ENCODE results near the gene PPARA.

PPARA gene

GRCh38 chr22:46159212-46159611 lies 8.9 kb downstream of the PPARA start:
- Histone ChIP-seq H3K9me3 (replicated peaks in 1 of 2; ENCODE audit: control insufficient read depth in 2 of 2, insufficient read depth in 1 of 2, low read depth in 1 of 2, low read length in 2 of 2) (no peaks in the 10 kb centered on the region), H3K23ac (ENCODE audit: low read depth, low read length, poor library complexity) (no peak overlapping the region), H3K27ac (replicated peaks; ENCODE audit: low read length) (no peak overlapping the region), H3K36me3 (replicated peaks in 1 of 2; ENCODE audit: control insufficient read depth in 2 of 2, insufficient read depth in 2 of 2, low read length in 2 of 2) (no peaks in the 10 kb centered on the region), H3K4me3 (ENCODE audit: low read length in 2 of 2) (no peak overlapping the region), H2AK5ac (ENCODE audit: low read depth, low read length) (no peak overlapping the region), H4K8ac (ENCODE audit: low read depth, low read length) (no peak overlapping the region), H3K4me1 (ENCODE audit: control insufficient read depth in 2 of 2, insufficient read depth in 1 of 2, low read depth in 1 of 2, low read length in 2 of 2) (no peaks in the 10 kb centered on the region), H3K27me3 (ENCODE audit: control insufficient read depth in 3 of 3, insufficient read depth in 3 of 3, low read depth in 1 of 3, low read length in 3 of 3) (no peaks in the 10 kb centered on the region), H3K9ac (ENCODE audit: low read depth, low read length, poor library complexity) (no peak overlapping the region), H4K91ac (ENCODE audit: low read depth, low read length, poor library complexity) (no peak overlapping the region), H2BK5ac (ENCODE audit: low read length) (no peak overlapping the region), H2BK12ac (ENCODE audit: low read length) (no peak overlapping the region), H3K14ac (ENCODE audit: low read length) (no peak overlapping the region), H3K4ac (ENCODE audit: low read length) (no peak overlapping the region), H3K4me2 (ENCODE audit: insufficient read depth, low read length, poor library complexity, severe bottlenecking) (no peak overlapping the region), H3K18ac (ENCODE audit: low read length) (no peak overlapping the region), H3K79me1 (ENCODE audit: low read depth, low read length) (no peaks in the 10 kb centered on the region), H2AFZ (ENCODE audit: low read length) (no peak overlapping the region), H2BK15ac (ENCODE audit: low read length) (no peak overlapping the region), H2BK120ac (ENCODE audit: low read depth, low read length) (no peak overlapping the region)
- no CpG with 5 or more reads among the region's 7 CpGs for whole genome bisulfite sequencing, 2 donors (ENCODE audit: extremely low coverage in 2 of 2, insufficient read length in 2 of 2, insufficient replicate concordance in 1 of 2)
- no peak for DNase-seq (ENCODE audit: low spot score)

DNA sequence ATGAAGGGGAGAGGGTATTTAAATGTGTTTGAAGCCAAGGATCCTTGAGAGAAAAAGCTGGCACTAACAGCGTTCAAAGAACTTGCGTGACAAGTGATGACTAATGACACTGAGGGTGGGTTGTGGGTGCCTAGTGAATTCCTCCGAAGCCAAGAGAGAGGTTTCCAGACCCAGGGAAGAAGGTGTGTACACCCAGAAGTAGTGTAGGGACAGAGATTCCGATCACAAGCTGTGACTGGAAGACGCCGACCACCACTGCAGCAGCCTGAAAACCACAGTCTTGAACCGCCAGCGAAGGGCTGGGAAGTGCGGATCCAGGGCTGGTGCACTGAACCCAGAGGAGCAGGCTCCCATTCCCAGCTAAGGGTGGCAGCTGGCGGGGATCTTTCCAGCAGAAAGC lies 9.5 kb downstream of the PPARA start:
- H2BK120ac ChIP-seq (ENCODE audit: low read depth, low read length): no peak overlapping the region
- H2BK15ac ChIP-seq (ENCODE audit: low read length): no peak overlapping the region
- no peak overlapping the region for H3K18ac ChIP-seq (ENCODE audit: low read length)
- H4K91ac ChIP-seq (ENCODE audit: low read depth, low read length, poor library complexity): no peak overlapping the region
- no peak overlapping the region for H3K4ac ChIP-seq (ENCODE audit: low read length)
- H4K8ac ChIP-seq (ENCODE audit: low read depth, low read length): no peak overlapping the region
- no peak overlapping the region for H2BK12ac ChIP-seq (ENCODE audit: low read length)
- H3K79me1 ChIP-seq (ENCODE audit: low read depth, low read length): no peaks in the 10 kb centered on the region
- no peaks in the 10 kb centered on the region for H3K9me3 ChIP-seq (replicated peaks in 1 of 2; ENCODE audit: control insufficient read depth in 2 of 2, insufficient read depth in 1 of 2, low read depth in 1 of 2, low read length in 2 of 2)
- H3K4me2 ChIP-seq (ENCODE audit: insufficient read depth, low read length, poor library complexity, severe bottlenecking): no peak overlapping the region
- no peak overlapping the region for H2AFZ ChIP-seq (ENCODE audit: low read length)
- no peak overlapping the region for H2BK5ac ChIP-seq (ENCODE audit: low read length)
- H3K4me1 ChIP-seq (ENCODE audit: control insufficient read depth in 2 of 2, insufficient read depth in 1 of 2, low read depth in 1 of 2, low read length in 2 of 2): no peaks in the 10 kb centered on the region
- no peak for DNase-seq (ENCODE audit: low spot score)
- H3K27ac ChIP-seq (replicated peaks; ENCODE audit: low read length): no peak overlapping the region
- H3K9ac ChIP-seq (ENCODE audit: low read depth, low read length, poor library complexity): no peak overlapping the region
- H3K36me3 ChIP-seq (replicated peaks in 1 of 2; ENCODE audit: control insufficient read depth in 2 of 2, insufficient read depth in 2 of 2, low read length in 2 of 2): no peaks in the 10 kb centered on the region
- H3K4me3 ChIP-seq (ENCODE audit: low read length in 2 of 2): no peak overlapping the region
- no peak overlapping the region for H3K14ac ChIP-seq (ENCODE audit: low read length)
- no peaks in the 10 kb centered on the region for H3K27me3 ChIP-seq (ENCODE audit: control insufficient read depth in 3 of 3, insufficient read depth in 3 of 3, low read depth in 1 of 3, low read length in 3 of 3)
- no CpG with 5 or more reads among the region's 10 CpGs for WGBS, 2 donors (ENCODE audit: extremely low coverage in 2 of 2, insufficient read length in 2 of 2, insufficient replicate concordance in 1 of 2)
- no peak overlapping the region for H2AK5ac ChIP-seq (ENCODE audit: low read depth, low read length)
- H3K23ac ChIP-seq (ENCODE audit: low read depth, low read length, poor library complexity): no peak overlapping the region

GRCh38 chr22:46162285-46162684 lies 12.0 kb downstream of the PPARA start:
- Histone ChIP-seq H4K91ac (ENCODE audit: low read depth, low read length, poor library complexity) (no peak overlapping the region), H3K9me3 (replicated peaks in 1 of 2; ENCODE audit: control insufficient read depth in 2 of 2, insufficient read depth in 1 of 2, low read depth in 1 of 2, low read length in 2 of 2) (no peaks in the 10 kb centered on the region), H2BK12ac (ENCODE audit: low read length) (no peak overlapping the region), H2BK120ac (ENCODE audit: low read depth, low read length) (no peak overlapping the region), H3K79me1 (ENCODE audit: low read depth, low read length) (no peaks in the 10 kb centered on the region), H2BK5ac (ENCODE audit: low read length) (no peak overlapping the region), H3K9ac (ENCODE audit: low read depth, low read length, poor library complexity) (no peak overlapping the region), H3K27ac (replicated peaks; ENCODE audit: low read length) (no peak overlapping the region), H2BK15ac (ENCODE audit: low read length) (no peak overlapping the region), H2AK5ac (ENCODE audit: low read depth, low read length) (no peak overlapping the region), H3K23ac (ENCODE audit: low read depth, low read length, poor library complexity) (no peak overlapping the region), H2AFZ (ENCODE audit: low read length) (no peak overlapping the region), H3K14ac (ENCODE audit: low read length) (no peak overlapping the region), H4K8ac (ENCODE audit: low read depth, low read length) (no peak overlapping the region), H3K4me2 (ENCODE audit: insufficient read depth, low read length, poor library complexity, severe bottlenecking) (no peak overlapping the region), H3K18ac (ENCODE audit: low read length) (no peak overlapping the region), H3K4me3 (ENCODE audit: low read length in 2 of 2) (no peak overlapping the region), H3K36me3 (replicated peaks in 1 of 2; ENCODE audit: control insufficient read depth in 2 of 2, insufficient read depth in 2 of 2, low read length in 2 of 2) (no peaks in the 10 kb centered on the region), H3K4ac (ENCODE audit: low read length) (no peak overlapping the region), H3K4me1 (ENCODE audit: control insufficient read depth in 2 of 2, insufficient read depth in 1 of 2, low read depth in 1 of 2, low read length in 2 of 2) (no peaks in the 10 kb centered on the region), H3K27me3 (ENCODE audit: control insufficient read depth in 3 of 3, insufficient read depth in 3 of 3, low read depth in 1 of 3, low read length in 3 of 3) (no peaks in the 10 kb centered on the region)
- no CpG with 5 or more reads among the region's 10 CpGs for WGBS, 2 donors (ENCODE audit: extremely low coverage in 2 of 2, insufficient read length in 2 of 2, insufficient replicate concordance in 1 of 2)
- DNase-seq (ENCODE audit: low spot score): no peak

GRCh38 chr22:46162771-46163556 lies 12.6 kb downstream of the PPARA start:
- H3K27me3 ChIP-seq (ENCODE audit: control insufficient read depth in 3 of 3, insufficient read depth in 3 of 3, low read depth in 1 of 3, low read length in 3 of 3): no peaks in the 10 kb centered on the region
- H3K4me1 ChIP-seq (ENCODE audit: control insufficient read depth in 2 of 2, insufficient read depth in 1 of 2, low read depth in 1 of 2, low read length in 2 of 2): no peaks in the 10 kb centered on the region
- no peak overlapping the region for H3K9ac ChIP-seq (ENCODE audit: low read depth, low read length, poor library complexity)
- no peak overlapping the region for H4K91ac ChIP-seq (ENCODE audit: low read depth, low read length, poor library complexity)
- no peak overlapping the region for H2BK12ac ChIP-seq (ENCODE audit: low read length)
- H2AFZ ChIP-seq (ENCODE audit: low read length): no peak overlapping the region
- H3K14ac ChIP-seq (ENCODE audit: low read length): no peak overlapping the region
- H3K4me2 ChIP-seq (ENCODE audit: insufficient read depth, low read length, poor library complexity, severe bottlenecking): no peak overlapping the region
- H3K23ac ChIP-seq (ENCODE audit: low read depth, low read length, poor library complexity): no peak overlapping the region
- no CpG with 5 or more reads among the region's 17 CpGs for WGBS, 2 donors (ENCODE audit: extremely low coverage in 2 of 2, insufficient read length in 2 of 2, insufficient replicate concordance in 1 of 2)
- no peak overlapping the region for H2BK120ac ChIP-seq (ENCODE audit: low read depth, low read length)
- H4K8ac ChIP-seq (ENCODE audit: low read depth, low read length): no peak overlapping the region
- H3K9me3 ChIP-seq (replicated peaks in 1 of 2; ENCODE audit: control insufficient read depth in 2 of 2, insufficient read depth in 1 of 2, low read depth in 1 of 2, low read length in 2 of 2): no peaks in the 10 kb centered on the region
- H3K27ac ChIP-seq (replicated peaks; ENCODE audit: low read length): no peak overlapping the region
- no peaks in the 10 kb centered on the region for H3K36me3 ChIP-seq (replicated peaks in 1 of 2; ENCODE audit: control insufficient read depth in 2 of 2, insufficient read depth in 2 of 2, low read length in 2 of 2)
- H3K18ac ChIP-seq (ENCODE audit: low read length): no peak overlapping the region
- no peak overlapping the region for H2BK5ac ChIP-seq (ENCODE audit: low read length)
- H2AK5ac ChIP-seq (ENCODE audit: low read depth, low read length): no peak overlapping the region
- no peak overlapping the region for H3K4me3 ChIP-seq (ENCODE audit: low read length in 2 of 2)
- no peak overlapping the region for H2BK15ac ChIP-seq (ENCODE audit: low read length)
- DNase-seq (ENCODE audit: low spot score): no peak
- no peaks in the 10 kb centered on the region for H3K79me1 ChIP-seq (ENCODE audit: low read depth, low read length)
- no peak overlapping the region for H3K4ac ChIP-seq (ENCODE audit: low read length)
